OCI-LY7 (cell line): ENCODE measurements around the gene TMEM238.

Experiments used
- EZH2phosphoT487 ChIP-seq: fragments of 200-600 bp; sonication (generic); IDR thresholded peaks from 2 replicates; pipeline ENCODE4 v1.6.1; 2018; ENCODE audit warnings: low read depth, borderline replicate concordance, mild to moderate bottlenecking, mixed run types, antibody characterized with exemption, low read length, moderate library complexity, mixed read lengths
- TF ChIP-seq, protein P1 (sequence below): fragments of 200-600 bp; sonication (generic); conservative IDR thresholded peaks from 2 replicates; pipeline ENCODE4 v1.5.1; 2014; ENCODE audit warnings: mild to moderate bottlenecking, antibody characterized with exemption, low read length, moderate library complexity, mixed read lengths

DNA sequence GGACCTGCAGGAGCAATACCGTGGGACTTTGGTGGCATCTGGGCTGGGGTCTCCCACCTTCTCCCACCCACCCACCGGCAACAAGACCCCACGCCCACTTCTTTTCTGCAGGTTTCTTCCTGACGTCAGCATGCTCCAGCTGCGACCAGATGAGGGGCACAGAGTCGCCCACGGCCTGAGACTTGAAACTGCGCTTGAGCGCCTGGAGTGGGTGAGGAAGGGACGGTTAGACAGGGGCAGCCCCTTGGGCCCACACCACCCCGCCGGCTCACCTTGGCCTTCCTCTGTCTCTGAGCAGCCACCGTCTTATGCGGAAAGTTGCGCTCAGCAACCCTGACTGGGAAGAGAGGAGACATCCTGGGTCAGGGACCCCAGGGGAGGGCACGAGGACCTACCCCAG, 23.2 kb downstream of the TMEM238 start:
- TF ChIP-seq, protein P1, sequence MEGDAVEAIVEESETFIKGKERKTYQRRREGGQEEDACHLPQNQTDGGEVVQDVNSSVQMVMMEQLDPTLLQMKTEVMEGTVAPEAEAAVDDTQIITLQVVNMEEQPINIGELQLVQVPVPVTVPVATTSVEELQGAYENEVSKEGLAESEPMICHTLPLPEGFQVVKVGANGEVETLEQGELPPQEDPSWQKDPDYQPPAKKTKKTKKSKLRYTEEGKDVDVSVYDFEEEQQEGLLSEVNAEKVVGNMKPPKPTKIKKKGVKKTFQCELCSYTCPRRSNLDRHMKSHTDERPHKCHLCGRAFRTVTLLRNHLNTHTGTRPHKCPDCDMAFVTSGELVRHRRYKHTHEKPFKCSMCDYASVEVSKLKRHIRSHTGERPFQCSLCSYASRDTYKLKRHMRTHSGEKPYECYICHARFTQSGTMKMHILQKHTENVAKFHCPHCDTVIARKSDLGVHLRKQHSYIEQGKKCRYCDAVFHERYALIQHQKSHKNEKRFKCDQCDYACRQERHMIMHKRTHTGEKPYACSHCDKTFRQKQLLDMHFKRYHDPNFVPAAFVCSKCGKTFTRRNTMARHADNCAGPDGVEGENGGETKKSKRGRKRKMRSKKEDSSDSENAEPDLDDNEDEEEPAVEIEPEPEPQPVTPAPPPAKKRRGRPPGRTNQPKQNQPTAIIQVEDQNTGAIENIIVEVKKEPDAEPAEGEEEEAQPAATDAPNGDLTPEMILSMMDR, result no peak
- no peak for TF ChIP-seq EZH2phosphoT487
